ENCODE measurements around the gene PCBP3.
"Not testable (repeated sequence)": the region's sequence is repeated elsewhere in the genome, so short reads cannot be mapped to it uniquely, and the experiment has no call there.

The PCBP3 gene

GRCh38 chr21:45832741-45833235 lies 189.3 kb downstream of the PCBP3 start:
- not testable (repeated sequence) for DNase-seq

- DNase-seq = no peak
These were observed 189.9 kb downstream of the PCBP3 start for GRCh38 chr21:45833414-45833813.

DNA sequence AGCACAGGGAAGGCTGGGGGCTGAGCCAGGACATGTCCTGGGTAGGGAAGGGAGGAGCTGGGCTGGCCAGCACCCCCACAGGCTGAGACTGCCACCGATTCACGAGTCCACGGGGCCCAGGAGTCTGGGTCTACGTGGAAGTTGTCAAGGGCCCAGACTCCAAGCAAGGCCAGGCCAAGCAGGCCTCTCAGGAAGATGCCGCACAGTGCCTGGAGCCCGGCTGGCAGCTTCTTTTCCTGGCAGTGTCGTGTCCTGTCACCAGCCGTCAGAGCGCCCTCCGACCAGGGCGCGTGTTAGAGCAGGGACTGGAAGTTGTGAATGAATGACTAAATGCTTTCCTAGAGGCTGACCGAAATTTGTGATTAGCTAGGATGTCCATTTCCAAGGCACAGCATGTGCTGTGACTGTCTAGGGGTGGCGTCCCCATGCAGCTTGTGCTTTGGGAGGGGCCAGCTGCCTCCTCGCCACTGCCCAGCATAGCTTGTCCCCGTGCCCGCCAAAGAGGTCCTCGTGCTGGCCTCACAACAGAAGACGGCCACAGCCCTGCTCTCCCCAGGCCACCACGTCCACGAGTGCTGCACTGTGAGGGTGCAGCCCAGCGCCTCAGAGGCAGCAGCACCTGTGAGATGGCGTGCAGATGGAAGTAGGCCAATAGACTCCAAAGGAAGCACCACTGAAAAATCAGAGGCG lies 190.6 kb downstream of the PCBP3 start:
- DNase-seq = no peak

DNA sequence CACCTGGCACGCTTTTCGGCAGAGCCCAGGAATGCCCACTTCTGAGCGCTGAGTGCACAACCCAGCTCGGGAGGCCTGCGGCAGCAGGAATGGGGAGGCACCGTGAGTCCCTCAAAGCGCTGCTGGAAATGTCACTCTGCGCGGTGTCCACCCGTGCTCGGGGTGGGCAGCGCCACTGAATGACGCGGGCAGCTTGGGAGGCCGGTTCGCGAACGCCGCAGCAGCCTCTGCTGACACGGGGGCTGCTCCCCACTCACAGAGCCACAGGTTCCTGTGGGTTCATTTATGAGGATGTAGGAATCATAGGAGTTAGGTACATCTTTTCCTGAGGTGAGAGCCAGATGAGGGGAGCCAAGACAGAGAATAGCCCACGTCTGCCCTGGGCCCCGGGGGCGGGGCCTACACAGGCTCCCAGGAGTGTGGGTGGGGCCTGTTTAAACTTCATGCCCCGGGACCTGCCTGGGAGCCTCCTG lies 191.3 kb downstream of the PCBP3 start:
- DNase-seq = no peak

- no peak for DNase-seq
These were observed 192.1 kb downstream of the PCBP3 start for GRCh38 chr21:45835301-45836267.

DNA sequence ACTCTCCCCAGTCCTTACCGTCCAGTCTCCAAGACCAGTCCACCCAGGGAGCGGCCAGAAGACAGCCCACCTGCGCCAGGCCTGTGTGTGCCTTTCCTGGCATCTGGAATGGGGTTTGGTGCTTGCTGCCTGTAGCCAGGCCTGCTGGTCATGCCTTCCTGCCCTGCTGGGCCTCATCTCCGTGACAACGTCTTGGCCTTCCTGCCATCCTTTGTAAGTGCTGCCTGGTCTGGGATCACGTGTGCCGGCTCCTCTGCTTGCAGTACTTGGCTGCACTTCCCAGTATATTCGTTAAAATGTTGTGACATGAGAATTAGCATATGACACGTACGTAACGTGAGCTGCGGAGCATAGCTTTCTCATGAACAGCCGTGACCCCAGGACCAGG lies 192.7 kb downstream of the PCBP3 start:
- DNase-seq = no peak

GRCh38 chr21:45836694-45837670 lies 193.5 kb downstream of the PCBP3 start:
- DNase-seq = no peak

DNA sequence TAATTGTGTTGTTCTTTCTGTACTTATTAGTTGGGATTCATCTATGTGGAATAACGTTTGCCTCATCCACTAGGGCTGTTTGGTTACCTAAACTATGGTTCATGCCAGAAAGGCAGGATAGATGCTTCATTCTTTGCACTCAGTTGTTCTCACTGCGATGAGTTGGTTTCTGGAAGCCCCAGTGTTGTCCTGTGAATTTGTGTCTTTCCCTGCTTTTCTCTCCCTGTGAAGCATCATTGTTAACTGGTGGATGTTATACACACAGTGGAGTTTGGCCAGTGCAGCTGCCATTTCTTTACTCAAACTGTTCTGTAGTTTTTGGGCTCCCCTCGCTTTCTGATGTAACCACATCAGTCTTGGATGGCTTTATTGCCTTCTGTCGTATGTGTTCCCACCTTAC lies 194.4 kb downstream of the PCBP3 start:
- DNase-seq = no peak

DNA sequence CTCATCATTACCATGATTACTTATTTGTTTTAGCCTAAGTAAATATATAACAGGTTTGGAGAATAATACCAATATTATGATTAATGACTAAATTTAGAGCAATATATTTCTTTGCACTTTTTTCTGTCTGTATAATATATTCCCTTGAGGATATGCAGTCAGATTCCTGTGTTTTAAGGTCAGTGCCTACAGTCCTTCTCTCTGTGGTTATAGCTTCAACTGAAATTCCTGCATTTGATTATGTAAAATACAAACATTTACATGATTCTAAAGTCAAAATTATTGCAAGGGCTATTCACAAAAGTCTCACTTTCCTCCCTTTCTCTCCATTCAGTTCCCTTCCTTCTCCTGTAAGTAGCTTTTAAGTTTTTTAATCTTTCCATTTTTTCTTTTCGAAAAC lies 195.1 kb downstream of the PCBP3 start:
- no peak for DNase-seq

- no peak for DNase-seq
These were observed 195.7 kb downstream of the PCBP3 start for GRCh38 chr21:45839274-45839673.

GRCh38 chr21:45841033-45841432 lies 197.5 kb downstream of the PCBP3 start:
- DNase-seq = no peak

- no peak for DNase-seq
These were observed 199.9 kb downstream of the PCBP3 start for GRCh38 chr21:45843426-45843825.

DNA sequence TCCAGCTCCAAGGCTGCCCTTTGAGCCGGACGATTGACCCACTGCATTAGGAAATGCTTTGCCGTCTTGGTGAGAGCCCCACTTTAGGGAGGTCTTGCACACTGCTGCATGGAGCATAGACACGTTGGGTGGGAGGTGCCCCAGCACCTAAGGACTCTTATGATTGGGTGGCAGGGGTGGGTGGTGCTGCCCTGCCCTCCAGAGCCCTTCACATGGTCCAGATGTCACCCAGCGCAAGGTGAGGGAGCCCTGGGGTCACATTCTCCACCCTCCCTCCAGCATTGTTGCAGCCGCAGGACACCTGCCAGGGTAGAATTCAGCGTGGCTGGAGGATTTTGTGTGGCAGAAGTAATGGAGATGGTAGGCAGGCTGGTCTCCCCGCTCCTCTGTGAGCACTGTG lies 200.7 kb downstream of the PCBP3 start:
- DNase-seq = no peak

- no peak for DNase-seq
These were observed 201.7 kb downstream of the PCBP3 start for GRCh38 chr21:45845063-45845769.

DNA sequence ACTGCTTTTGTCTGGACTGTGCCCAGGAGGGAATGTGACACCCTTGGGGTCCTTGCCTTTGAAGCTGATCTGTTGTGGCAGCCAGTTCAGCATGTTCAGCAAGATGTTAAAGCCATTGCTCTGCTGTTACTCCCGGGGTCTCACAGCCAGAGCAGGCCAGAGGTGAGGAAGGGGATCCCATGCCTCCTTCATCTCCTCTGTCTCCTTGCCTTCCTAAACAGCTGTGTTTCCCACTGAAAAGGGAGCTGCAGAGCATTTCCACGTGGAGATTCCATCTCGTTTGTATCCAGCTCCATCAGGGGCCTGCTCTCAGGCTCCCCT lies 202.2 kb downstream of the PCBP3 start:
- no peak for DNase-seq

- no peak for DNase-seq
These were observed 203.0 kb downstream of the PCBP3 start for GRCh38 chr21:45846373-45847160.

GRCh38 chr21:45847870-45848269 lies 204.3 kb downstream of the PCBP3 start:
- DNase-seq = no peak

- no peak for DNase-seq
These were observed 204.8 kb downstream of the PCBP3 start for GRCh38 chr21:45848331-45848730.

GRCh38 chr21:45848805-45849204 lies 205.3 kb downstream of the PCBP3 start:
- no peak for DNase-seq

DNA sequence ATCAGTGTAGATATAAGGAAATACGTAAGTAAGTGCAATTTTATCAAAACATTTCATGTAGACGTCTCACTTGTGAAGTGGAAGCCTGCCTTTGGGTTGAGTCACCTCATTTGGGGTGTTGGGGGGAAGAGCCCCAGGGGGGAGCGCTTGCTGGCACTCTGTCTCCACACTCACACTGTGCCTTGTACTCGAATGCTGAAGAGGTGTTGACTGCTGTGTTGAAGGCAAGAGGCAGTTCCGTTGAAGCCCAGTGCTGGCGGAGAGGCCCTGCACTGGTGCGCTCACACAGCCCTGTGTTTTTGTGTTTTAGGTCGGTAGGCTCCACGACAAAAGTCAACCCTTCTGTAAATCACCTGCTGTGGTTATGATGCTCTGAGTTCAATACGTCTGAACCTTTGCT lies 206.1 kb downstream of the PCBP3 start:
- DNase-seq = no peak

DNA sequence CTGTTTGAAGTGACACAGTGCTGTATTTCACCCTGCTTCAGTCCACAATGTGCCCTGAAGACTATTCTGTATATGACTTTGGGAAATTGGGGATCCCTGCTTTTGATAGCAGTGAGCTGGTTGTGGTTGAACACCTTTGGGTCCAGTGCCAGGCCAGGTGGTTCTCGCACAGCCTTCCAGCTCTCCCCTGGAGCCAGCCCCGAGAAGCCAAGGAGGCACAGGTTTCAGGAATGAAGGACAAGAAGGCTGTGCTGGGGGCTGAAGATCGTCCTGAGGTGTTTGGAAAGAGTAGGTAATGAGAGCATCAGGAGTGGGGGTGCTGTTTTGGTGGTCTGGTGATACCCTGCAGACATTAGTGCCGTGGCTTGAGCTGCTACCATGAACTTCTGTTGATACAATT lies 206.7 kb downstream of the PCBP3 start:
- DNase-seq = no peak

All from CD4-positive, alpha-beta T cell treated with Interleukin-1 beta for 1 hour (primary cell).